ENCODE results near the gene RELN.

- TF ChIP-seq CTCF (IDR thresholded peaks at IDR 0.05): no peak
- no peak for TF ChIP-seq POLR2A (IDR thresholded peaks at IDR 0.05)
These were observed 59.6 kb downstream of the RELN start for GRCh38 chr7:103929901-103930311.

Measured in testis (tissue), 2 donors.